Measurements from ENCODE around the gene PSMB1. TPM values are rescaled to one million over a fixed set of nuclear protein-coding genes. Genes with fewer than 3 reads are reported as not detected.

Gene PSMB1
- total RNA-seq, 4 donors from 2014 or later = 227 to 320 (median 275) TPM

- no peak for DNase-seq
- H3K36me3 ChIP-seq = no peaks in the 10 kb centered on the region
- WGBS, 2 donors = 92 to 97% methylated on average over 2 of the region's 2 CpGs
- H3K4me1 ChIP-seq = peaks cover 0 to 6% of the 10 kb centered on the region in 2 donors
- TF ChIP-seq, protein P1, sequence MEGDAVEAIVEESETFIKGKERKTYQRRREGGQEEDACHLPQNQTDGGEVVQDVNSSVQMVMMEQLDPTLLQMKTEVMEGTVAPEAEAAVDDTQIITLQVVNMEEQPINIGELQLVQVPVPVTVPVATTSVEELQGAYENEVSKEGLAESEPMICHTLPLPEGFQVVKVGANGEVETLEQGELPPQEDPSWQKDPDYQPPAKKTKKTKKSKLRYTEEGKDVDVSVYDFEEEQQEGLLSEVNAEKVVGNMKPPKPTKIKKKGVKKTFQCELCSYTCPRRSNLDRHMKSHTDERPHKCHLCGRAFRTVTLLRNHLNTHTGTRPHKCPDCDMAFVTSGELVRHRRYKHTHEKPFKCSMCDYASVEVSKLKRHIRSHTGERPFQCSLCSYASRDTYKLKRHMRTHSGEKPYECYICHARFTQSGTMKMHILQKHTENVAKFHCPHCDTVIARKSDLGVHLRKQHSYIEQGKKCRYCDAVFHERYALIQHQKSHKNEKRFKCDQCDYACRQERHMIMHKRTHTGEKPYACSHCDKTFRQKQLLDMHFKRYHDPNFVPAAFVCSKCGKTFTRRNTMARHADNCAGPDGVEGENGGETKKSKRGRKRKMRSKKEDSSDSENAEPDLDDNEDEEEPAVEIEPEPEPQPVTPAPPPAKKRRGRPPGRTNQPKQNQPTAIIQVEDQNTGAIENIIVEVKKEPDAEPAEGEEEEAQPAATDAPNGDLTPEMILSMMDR (IDR thresholded peaks at IDR 0.05) = no peak
- TF ChIP-seq POLR2A (IDR thresholded peaks at IDR 0.05) = no peak
- H3K9me3 ChIP-seq = no peaks in the 10 kb centered on the region
- H3K4me3 ChIP-seq (replicated peaks in 1 of 3) = no peak overlapping the region
- no peak overlapping the region for H3K27ac ChIP-seq
- intact Hi-C loops (cut with DNase I) = no loop called here
- no peaks in the 10 kb centered on the region for H3K27me3 ChIP-seq
These were observed 59.8 kb downstream of the PSMB1 start for GRCh38 chr6:170493354-170493753.

DNA sequence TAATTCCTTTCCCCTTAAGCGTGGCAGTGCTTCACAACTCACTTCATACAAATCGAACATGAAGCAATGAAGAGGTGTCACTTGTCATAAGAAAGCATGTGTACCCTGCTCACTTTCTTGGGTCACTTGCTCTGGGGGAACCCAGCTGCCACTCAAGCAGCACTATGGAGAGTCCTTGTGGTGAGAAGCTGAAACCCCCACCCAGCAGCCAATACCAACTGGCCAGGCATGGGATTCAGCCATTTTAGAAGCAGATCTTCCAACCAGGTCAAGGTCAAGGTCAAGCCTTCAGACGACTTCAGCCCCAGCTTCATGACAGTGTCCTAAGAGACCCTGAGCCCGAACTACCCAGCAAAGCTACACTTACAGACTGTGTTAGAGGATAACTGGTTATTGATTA lies 62.8 kb downstream of the PSMB1 start:
- TF ChIP-seq, protein P1 (IDR thresholded peaks at IDR 0.05) = no peak
- TF ChIP-seq POLR2A (IDR thresholded peaks at IDR 0.05) = no peak
- H3K9me3 ChIP-seq = no peaks in the 10 kb centered on the region
- intact Hi-C loops (cut with DNase I) = no loop called here
- H3K27ac ChIP-seq = no peak overlapping the region
- H3K4me1 ChIP-seq = no peaks in the 10 kb centered on the region
- 84 to 85% methylated on average over 4 of the region's 4 CpGs for WGBS, 2 donors
- no peak for DNase-seq
- H3K27me3 ChIP-seq = no peaks in the 10 kb centered on the region
- H3K36me3 ChIP-seq = no peaks in the 10 kb centered on the region
- no peak overlapping the region for H3K4me3 ChIP-seq (replicated peaks in 1 of 3)

- no peaks in the 10 kb centered on the region for H3K36me3 ChIP-seq
- H3K4me1 ChIP-seq = no peaks in the 10 kb centered on the region
- intact Hi-C loops (cut with DNase I) = no loop called here
- no peak overlapping the region for H3K4me3 ChIP-seq (replicated peaks in 1 of 3)
- WGBS, 2 donors = 73 to 87% methylated on average over 3 of the region's 3 CpGs
- no peaks in the 10 kb centered on the region for H3K27me3 ChIP-seq
- no peak overlapping the region for H3K27ac ChIP-seq
- TF ChIP-seq, protein P1 (IDR thresholded peaks at IDR 0.05) = no peak
- no peak for TF ChIP-seq POLR2A (IDR thresholded peaks at IDR 0.05)
- no peaks in the 10 kb centered on the region for H3K9me3 ChIP-seq
- DNase-seq = no peak
These were observed 63.3 kb downstream of the PSMB1 start for GRCh38 chr6:170489836-170490235.

DNA sequence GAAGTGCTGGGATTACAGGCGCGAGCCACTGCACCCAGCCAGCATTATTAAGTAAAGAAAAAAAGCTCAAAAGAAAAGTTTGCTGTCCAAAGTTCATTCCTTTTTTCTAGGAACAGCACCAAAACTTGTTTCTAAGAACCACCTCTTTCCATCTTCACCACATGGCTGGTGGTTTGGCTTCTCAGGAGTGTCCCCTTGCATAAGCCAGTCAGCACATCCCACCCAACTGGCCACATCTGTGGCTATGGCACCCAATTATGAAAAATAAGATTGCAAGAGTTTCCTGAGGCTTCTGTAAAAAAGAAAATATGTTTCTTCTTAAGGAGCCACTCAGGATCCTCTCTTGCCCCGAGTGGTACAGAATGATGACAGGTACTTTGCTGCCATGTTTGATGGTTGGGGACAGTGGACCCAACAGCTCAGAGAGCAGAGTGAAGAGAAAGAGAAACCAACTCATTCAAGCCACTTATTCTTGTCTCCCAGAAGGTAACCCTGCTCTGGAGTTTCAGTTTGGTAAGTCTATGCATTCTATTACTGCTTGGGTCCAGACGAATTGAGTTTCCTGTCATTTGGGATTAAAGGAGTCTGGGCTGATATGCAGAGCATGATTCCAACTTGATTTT lies 65.3 kb downstream of the PSMB1 start:
- no peaks in the 10 kb centered on the region for H3K27me3 ChIP-seq
- H3K9me3 ChIP-seq = no peaks in the 10 kb centered on the region
- no peaks in the 10 kb centered on the region for H3K36me3 ChIP-seq
- intact Hi-C loops (cut with DNase I) = no loop called here
- no peak overlapping the region for H3K4me3 ChIP-seq (replicated peaks in 1 of 3)
- no peaks in the 10 kb centered on the region for H3K4me1 ChIP-seq
- DNase-seq = no peak
- TF ChIP-seq, protein P1 (IDR thresholded peaks at IDR 0.05) = no peak
- no peak for TF ChIP-seq POLR2A (IDR thresholded peaks at IDR 0.05)
- 76 to 79% methylated on average over 4 of the region's 4 CpGs for WGBS, 2 donors
- H3K27ac ChIP-seq = no peak overlapping the region

GRCh38 chr6:170485159-170485558 lies 67.9 kb downstream of the PSMB1 start:
- Histone ChIP-seq H3K9me3 (no peaks in the 10 kb centered on the region), H3K27me3 (no peaks in the 10 kb centered on the region), H3K4me1 (peaks cover 8 to 10% of the 10 kb centered on the region in 2 donors), H3K4me3 (replicated peaks in 1 of 3) (no peak overlapping the region), H3K27ac (no peak overlapping the region), H3K36me3 (no peaks in the 10 kb centered on the region)
- intact Hi-C loops (cut with DNase I) = no loop called here
- 86 to 89% methylated on average over 5 of the region's 5 CpGs for WGBS, 2 donors
- DNase-seq = no peak
- TF ChIP-seq, protein P1 (IDR thresholded peaks at IDR 0.05) = no peak
- no peak for TF ChIP-seq POLR2A (IDR thresholded peaks at IDR 0.05)

Other genes with a start within 250 kb of the PSMB1 start
- 10 to 100 TPM; 26.9 to 38.4 (median 27.7) TPM for gene FAM120B, start 246.5 kb downstream of the PSMB1 start, total RNA-seq
- 10 to 100 TPM; 16.4 to 23.0 (median 19.1) TPM for gene TBP, start 1.1 kb upstream of the PSMB1 start, total RNA-seq
- 100 to 1,000 TPM in 1 of 4 donors, 10 to 100 TPM in 3; 53.6 to 105 (median 82.9) TPM for gene PDCD2, start 31.3 kb upstream of the PSMB1 start, total RNA-seq